Stimulated activated naive B cell treated with anti-CD40 and anti-IgM and Interleukin-4, amounts not matched to agents 10 μg/mL and 1 μg/mL and 100 μg/mL, for 72 hours (primary cell): Measurements from ENCODE around the gene RAB43.

Experiments used
- ATAC-seq, 2 donors: fragments of 150-1000 bp; cut with Tn5 transposase; replicated peaks; 2 replicates each; pipeline ENCODE4 v1.10.0; 2021; ENCODE audit warnings: moderate library complexity in 1 of 2
- DNase-seq: peaks from one replicate; pipeline ENCODE4 v3.0.0; 2021
- H3K27ac Mint-ChIP-seq: one replicate; pipeline ENCODE4 v1.8.0; 2022; ENCODE audit warnings: mild to moderate bottlenecking, mixed read lengths
- H3K27me3 Mint-ChIP-seq, 2 donors: one replicate each; pipeline ENCODE4 v1.8.0; 2022; ENCODE audit warnings: mixed read lengths in 2 of 2
- H3K36me3 Mint-ChIP-seq, 2 donors: one replicate each; pipeline ENCODE4 v1.8.0; 2022; ENCODE audit warnings: mixed read lengths in 2 of 2, mild to moderate bottlenecking in 1 of 2
- H3K4me1 Mint-ChIP-seq, 2 donors: one replicate each; pipeline ENCODE4 v1.8.0; 2022; ENCODE audit warnings: mixed read lengths in 2 of 2, mild to moderate bottlenecking in 1 of 2
- H3K4me3 Mint-ChIP-seq, 2 donors: one replicate each; pipeline ENCODE4 v1.8.0; 2022; ENCODE audit warnings: mild to moderate bottlenecking in 2 of 2, mixed read lengths in 2 of 2, moderate library complexity in 1 of 2
- H3K9me3 Mint-ChIP-seq, 2 donors: one replicate each; pipeline ENCODE4 v1.8.0; 2022; ENCODE audit warnings: mixed read lengths in 2 of 2, mild to moderate bottlenecking in 1 of 2

The RAB43 gene

DNA sequence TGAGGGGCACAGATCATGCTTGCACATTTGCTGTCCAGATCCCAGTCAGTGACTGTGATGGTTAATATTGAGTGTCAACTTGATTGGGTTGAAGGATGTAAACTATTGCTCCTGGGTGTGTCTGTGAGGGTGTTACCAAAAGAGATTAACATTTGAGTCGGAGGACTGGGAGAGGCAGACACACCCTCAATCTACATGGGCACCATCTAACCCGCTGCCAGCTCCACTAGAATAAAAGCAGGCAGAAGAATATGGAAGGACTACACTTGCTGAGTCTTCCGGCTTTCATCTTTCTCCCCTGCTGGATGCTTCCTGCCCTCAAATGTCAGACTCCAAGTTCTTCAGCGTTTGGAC lies 55.9 kb downstream of the RAB43 start:
- no peak for ATAC-seq

DNA sequence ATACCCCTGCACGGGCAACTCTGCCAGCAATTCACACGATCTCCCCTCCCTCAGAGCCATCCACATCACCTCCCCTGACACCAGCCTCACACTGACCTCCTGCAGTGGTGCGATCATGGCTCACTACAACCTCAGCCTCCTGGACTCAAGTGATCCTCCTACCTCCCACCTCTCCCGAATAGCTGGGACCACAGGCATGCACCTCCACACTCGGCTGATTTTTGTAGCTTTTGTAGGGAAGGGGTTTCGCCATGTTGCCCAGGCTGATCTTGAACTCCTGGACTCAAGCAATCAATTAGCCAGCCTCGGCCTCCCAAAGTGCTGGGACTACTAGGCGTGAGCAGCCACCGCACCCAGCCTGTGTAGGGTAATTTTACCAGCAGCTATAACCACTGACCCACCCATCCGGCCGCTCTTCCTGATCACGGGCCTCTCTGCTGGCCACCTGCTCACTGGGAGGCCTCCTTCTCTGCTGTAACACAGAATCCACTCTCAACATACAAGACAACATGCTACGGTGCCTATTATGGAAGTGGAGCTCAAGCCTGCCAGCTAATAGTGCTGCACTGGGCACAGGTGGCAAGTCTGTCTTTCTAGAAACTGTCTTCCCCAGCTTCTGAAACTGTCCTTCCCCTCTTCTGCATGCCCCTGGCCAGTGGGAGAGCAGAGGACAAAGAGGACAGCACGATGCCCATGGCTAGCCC lies 56.4 kb downstream of the RAB43 start:
- peaks cover 0 to 5% of the 10 kb centered on the region in 2 donors for H3K36me3 Mint-ChIP-seq
- peaks cover 25 to 36% of the 10 kb centered on the region in 2 donors for H3K27me3 Mint-ChIP-seq
- ATAC-seq (no peak), DNase-seq (no peak)
- H3K9me3 Mint-ChIP-seq: no peaks in the 10 kb centered on the region
- H3K4me1 Mint-ChIP-seq: peaks cover 8 to 20% of the 10 kb centered on the region in 2 donors
- no peak overlapping the region for H3K27ac Mint-ChIP-seq
- H3K4me3 Mint-ChIP-seq: no peak overlapping the region

More for the DNA sequence above, 55.9 kb downstream of the RAB43 start:
- Mint-ChIP-seq H3K4me1 (peaks cover 10 to 20% of the 10 kb centered on the region in 2 donors), H3K27me3 (peaks cover 25 to 36% of the 10 kb centered on the region in 2 donors), H3K36me3 (peaks cover 0 to 5% of the 10 kb centered on the region in 2 donors), H3K27ac (no peak overlapping the region), H3K4me3 (no peak overlapping the region), H3K9me3 (no peaks in the 10 kb centered on the region)
- DNase-seq: no peak

DNA sequence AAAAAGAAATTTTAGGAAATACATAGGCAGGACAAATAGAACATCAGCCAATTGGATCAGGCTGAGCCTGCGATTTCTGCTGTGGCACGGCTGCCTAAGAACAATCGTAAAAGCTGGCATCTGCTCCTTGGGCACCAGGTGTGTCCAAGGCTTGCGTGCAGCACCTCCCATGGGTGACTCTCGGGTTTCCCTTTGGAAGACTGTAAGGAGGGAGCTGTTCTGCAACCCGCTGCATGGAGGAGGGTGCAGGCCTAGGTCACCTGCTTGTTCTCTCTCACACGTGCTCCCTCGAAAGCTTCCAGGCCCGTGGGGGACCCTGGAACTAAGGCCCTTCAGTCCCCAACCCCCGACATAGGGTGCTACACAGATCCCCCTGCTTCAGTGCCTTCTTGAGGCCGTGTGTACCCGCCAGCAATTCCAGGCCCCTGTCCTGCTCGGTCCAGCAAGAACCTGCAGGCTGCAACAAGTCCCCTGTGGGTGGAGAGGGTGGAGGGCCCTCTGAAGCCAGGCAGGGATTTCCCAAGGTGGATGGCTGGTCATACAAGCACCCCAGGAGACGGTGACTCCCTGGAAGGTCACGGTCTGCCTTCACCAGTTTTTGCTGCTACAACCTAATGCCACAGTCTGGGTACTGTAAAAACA lies 57.6 kb downstream of the RAB43 start:
- no peak for DNase-seq
- no peaks in the 10 kb centered on the region for H3K36me3 Mint-ChIP-seq
- peaks cover 6 to 24% of the 10 kb centered on the region in 2 donors for H3K4me1 Mint-ChIP-seq
- no peaks in the 10 kb centered on the region for H3K9me3 Mint-ChIP-seq
- peaks cover 15 to 38% of the 10 kb centered on the region in 2 donors for H3K27me3 Mint-ChIP-seq
- no peak overlapping the region for H3K27ac Mint-ChIP-seq
- no peak overlapping the region for H3K4me3 Mint-ChIP-seq
- ATAC-seq: no peak

DNA sequence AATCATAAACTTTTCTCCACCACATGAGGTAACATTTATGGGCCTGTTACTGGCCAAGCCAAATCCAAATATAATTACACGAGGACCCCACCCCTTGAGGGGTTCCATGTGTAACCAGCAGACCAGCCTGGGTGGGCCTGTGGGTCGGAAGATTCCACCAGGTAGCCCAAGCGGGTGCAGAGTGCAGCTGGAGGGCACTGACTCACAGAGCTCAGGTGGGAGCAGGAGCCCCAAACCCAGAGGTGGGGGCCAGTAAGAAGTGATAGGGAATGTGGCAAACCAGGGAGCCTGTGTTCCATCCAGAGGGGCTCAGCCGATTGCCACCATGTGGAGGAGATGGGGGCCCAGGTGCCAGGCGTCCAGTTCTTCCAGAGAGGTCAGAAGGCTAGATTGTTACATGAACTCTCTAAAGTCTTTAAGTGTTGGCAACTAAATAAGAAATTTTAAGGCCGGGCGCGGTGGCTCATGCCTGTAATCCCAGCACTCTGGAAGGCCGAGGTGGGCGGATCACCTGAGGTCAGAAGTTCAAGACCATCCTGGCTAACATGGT lies 58.4 kb downstream of the RAB43 start:
- ATAC-seq (no peak), DNase-seq (no peak)
- Mint-ChIP-seq H3K27me3 (peaks cover 15 to 38% of the 10 kb centered on the region in 2 donors), H3K36me3 (no peaks in the 10 kb centered on the region), H3K4me3 (no peak overlapping the region), H3K9me3 (no peaks in the 10 kb centered on the region), H3K4me1 (peaks cover 6 to 31% of the 10 kb centered on the region in 2 donors), H3K27ac (no peak overlapping the region)

DNA sequence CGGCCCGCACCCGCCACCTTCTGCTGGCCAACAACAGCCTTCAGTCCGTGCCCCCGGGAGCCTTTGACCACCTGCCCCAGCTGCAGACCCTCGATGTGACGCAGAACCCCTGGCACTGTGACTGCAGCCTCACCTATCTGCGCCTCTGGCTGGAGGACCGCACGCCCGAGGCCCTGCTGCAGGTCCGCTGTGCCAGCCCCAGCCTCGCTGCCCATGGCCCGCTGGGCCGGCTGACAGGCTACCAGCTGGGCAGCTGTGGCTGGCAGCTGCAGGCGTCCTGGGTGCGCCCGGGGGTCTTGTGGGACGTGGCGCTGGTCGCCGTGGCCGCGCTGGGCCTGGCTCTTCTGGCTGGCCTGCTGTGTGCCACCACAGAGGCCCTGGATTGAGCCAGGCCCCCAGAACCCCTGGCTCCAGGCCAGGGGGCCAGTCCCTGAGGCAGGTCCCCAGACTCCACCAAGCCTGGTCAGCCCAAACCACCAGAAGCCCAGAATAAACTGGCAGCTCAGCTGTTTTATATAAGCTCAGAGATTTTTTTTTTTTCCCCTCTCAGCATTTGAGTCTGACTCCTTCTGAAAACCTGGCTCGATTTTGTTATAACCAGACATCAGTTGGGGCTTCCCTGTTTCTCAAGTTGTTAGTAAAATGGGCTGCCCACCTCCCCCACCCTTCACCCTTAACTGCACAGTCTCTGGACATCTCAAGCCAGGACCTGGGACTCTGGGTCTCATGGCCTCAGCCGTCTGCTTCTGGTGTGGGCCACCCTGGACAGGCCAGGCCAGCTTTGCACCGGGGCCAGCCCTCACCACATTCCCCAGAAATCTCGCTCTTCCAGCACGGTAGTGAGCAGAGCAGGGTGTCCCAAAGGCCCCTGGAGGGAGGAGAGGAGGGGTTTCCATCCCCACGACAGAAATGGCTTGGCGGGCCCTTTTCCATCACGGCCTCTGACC lies 59.4 kb downstream of the RAB43 start:
- Mint-ChIP-seq H3K27ac (no peak overlapping the region), H3K27me3 (peaks cover 21 to 37% of the 10 kb centered on the region in 2 donors), H3K4me3 (no peak overlapping the region), H3K9me3 (no peaks in the 10 kb centered on the region), H3K4me1 (peaks cover 6 to 34% of the 10 kb centered on the region in 2 donors), H3K36me3 (no peaks in the 10 kb centered on the region)
- DNase-seq: no peak
- no peak for ATAC-seq

DNA sequence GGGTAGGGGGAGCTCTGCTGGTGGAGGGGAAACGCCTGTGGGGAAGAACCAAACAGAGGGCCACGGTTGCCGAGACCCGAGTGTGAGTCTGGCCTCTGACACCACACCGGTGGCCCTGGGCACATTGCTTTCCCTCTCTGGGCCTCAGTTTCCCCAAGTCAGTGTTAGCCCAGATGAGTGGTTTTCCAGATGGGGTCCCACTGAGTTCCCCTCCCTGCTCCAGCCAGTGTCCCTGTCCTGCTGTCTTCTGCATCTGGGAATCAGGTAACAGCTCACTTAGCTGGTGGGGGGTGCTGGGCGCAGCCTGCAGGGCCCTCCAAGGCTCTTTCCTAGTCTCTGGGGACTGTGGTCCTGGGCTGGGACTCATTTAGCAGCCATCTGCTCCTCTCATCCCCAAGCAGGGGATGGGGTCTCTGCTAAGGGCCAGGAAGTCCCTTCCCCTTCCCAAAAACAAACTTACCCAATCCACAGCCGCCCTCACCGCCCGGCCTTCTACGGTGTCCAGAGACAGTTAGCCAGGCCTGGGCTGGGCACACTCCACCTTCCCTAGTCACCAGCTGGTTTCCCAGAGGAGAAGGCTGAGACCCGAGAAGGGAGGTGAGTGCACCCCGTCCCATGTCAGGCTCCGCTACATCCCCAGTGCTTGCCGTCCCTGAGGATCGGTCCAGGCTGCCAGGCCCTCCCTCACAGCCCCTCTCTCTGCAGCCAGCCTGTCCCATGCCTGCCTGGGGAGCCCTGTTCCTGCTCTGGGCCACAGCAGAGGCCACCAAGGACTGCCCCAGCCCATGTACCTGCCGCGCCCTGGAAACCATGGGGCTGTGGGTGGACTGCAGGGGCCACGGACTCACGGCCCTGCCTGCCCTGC lies 60.3 kb downstream of the RAB43 start:
- ATAC-seq: no peak
- Mint-ChIP-seq H3K36me3 (no peaks in the 10 kb centered on the region), H3K4me1 (peaks cover 6 to 34% of the 10 kb centered on the region in 2 donors), H3K9me3 (no peaks in the 10 kb centered on the region), H3K4me3 (no peak overlapping the region), H3K27me3 (peaks cover 27 to 41% of the 10 kb centered on the region in 2 donors), H3K27ac (peak overlapping the region; percentile 16)
- no peak for DNase-seq

DNA sequence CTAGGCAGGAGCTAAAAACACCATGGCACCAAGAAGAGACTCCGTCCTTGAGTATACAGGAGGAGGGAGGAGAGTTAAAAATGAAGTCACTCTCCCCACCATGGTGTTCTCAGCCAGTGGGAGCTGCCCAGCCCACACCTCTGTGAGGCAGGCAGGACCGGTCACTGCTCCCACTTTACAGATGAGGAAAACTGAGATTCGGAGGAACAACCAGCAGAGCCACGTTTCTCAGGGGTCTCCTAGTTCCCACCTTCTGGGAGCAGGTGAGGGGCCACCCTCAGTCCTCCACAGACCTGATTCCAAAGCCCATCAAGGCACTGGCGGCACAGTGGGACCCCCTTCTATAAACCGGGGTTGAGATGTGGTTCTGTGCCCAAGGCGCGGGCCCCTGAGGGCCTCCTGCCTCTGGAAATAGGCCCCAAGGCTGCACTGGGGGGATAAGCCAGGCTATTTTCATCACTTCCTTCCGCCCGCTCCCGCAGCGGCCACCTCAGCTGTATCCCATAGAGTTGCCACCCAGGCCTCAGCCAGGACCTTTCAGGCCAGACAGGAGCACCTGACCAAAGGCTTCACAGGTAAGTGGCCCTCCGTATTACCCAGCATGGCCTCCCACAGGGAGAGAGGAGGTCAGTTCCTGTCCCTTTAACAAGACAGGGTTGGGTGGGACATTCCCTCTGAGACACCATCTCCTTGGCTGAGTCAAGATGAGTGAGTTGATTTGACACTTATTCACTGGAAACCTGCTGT lies 61.2 kb downstream of the RAB43 start, which contains the start of gene GP9:
GP9 (plus strand) TSS at position 504 of the 747 bp plus-strand sequence. CDS start 961 bp downstream, outside the sequence.
- Mint-ChIP-seq H3K27ac (peak within 1 kb of the TSS; percentile 16), H3K4me1 (peaks cover 6 to 34% of the 10 kb centered on the region in 2 donors), H3K27me3 (peaks cover 27 to 41% of the 10 kb centered on the region in 2 donors), H3K9me3 (no peaks in the 10 kb centered on the region), H3K36me3 (no peaks in the 10 kb centered on the region), H3K4me3 (no peak within 1 kb of the TSS)
- ATAC-seq (peak in 1 of 2 donors; percentile 15), DNase-seq (no peak)

DNA sequence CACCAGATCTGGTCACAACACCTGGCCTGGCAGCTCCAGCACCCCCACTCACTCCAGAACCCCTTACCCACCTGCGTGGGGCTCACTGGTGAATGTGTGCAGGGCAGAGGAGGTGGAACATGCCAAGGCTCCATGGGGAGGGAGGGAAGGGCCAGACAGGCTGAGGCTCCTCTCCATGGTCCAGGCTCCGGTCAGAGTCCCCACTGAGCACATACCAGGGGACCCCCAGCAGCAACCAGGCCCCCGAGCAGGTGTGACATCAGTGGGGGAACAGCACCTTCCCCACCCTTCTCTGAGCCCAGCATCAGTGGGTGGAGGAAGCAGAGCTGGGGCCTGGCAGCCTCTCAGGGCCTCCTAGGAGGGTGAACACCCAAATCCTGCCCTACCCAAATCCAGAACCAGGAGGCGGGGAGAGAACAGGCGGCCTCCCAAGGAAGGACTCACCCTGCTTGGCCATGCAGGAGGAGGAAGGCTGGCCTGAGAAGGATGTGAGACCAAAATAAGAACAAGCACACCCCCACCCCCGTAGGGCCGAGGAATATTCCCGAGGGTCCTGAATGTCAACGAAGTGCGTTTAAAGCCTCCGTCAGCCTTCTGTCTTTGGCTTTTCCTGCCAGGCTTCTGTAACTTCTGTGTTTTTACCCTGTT lies 62.2 kb downstream of the RAB43 start:
- H3K4me1 Mint-ChIP-seq: peaks cover 6 to 34% of the 10 kb centered on the region in 2 donors

DNA sequence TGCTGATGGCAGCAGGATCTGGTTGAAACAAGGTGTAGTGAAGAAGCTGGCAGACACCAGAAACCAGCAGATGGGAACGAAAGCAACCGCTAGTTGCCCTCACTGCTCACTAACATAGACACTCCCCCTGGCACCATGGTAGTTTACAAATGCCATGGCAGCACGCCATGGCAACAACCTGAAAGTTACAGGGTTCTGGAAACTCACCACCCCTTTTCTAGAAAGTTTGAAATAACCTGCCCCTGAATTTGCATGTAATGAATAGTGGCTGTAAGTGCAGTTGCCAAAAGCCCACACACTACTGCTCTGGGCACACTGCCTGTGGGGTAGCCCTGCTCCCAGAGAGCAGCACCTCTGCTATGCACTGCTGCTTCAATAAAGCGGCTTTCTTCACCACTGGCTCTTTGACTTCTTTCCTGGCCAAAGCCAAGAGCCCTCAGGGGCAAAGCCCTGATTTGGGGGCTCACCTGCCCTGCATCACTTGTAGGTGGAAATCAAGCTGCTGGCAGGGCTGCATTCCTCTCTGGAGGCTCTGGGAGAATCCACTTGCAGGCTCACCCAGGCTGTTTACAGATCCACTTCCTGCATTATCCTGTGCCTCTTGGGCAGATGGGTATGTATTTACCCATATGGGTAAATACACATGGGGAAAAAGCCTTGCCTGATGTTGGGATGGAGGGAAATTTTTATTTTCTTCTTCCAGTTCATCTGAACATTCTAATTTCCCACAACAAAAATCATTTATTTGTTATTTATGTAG lies 63.0 kb downstream of the RAB43 start:
- Mint-ChIP-seq H3K27ac (no peak overlapping the region), H3K4me3 (no peak overlapping the region), H3K9me3 (no peaks in the 10 kb centered on the region), H3K4me1 (peaks cover 8 to 37% of the 10 kb centered on the region in 2 donors), H3K27me3 (peaks cover 27 to 41% of the 10 kb centered on the region in 2 donors), H3K36me3 (no peaks in the 10 kb centered on the region)
- ATAC-seq: peak; percentile 84 to 88
- peak; percentile 27 for DNase-seq

More for the DNA sequence above, 62.2 kb downstream of the RAB43 start:
- H3K36me3 Mint-ChIP-seq: no peaks in the 10 kb centered on the region
- ATAC-seq (no peak), DNase-seq (no peak)
- no peak overlapping the region for H3K4me3 Mint-ChIP-seq
- no peaks in the 10 kb centered on the region for H3K9me3 Mint-ChIP-seq
- H3K27ac Mint-ChIP-seq: no peak overlapping the region
- H3K27me3 Mint-ChIP-seq: peaks cover 27 to 41% of the 10 kb centered on the region in 2 donors

DNA sequence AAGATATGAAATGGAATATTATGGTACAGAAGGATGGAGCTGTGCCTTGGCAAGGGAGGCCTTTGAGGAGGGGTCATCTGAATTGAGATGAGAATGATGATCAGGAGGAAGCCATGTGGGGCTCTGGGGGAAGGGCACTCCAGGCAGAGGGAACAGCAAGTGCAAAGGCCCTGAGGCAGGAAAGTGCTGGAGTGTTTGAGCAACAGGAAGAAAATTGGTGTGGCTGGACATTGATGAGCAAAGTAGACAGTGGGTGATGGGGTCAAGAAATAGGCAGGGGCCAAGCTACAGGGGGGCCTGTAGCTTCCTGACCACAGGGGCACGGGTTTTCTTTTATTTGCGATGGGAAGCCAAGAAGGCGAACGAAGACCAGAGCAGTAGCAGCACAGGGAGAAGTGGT lies 64.4 kb downstream of the RAB43 start:
- Mint-ChIP-seq H3K4me1 (peaks cover 11 to 43% of the 10 kb centered on the region in 2 donors), H3K9me3 (no peaks in the 10 kb centered on the region), H3K36me3 (no peaks in the 10 kb centered on the region), H3K27me3 (peaks cover 22 to 35% of the 10 kb centered on the region in 2 donors), H3K27ac (no peak overlapping the region), H3K4me3 (no peak overlapping the region)
- DNase-seq (no peak), ATAC-seq (no peak)

DNA sequence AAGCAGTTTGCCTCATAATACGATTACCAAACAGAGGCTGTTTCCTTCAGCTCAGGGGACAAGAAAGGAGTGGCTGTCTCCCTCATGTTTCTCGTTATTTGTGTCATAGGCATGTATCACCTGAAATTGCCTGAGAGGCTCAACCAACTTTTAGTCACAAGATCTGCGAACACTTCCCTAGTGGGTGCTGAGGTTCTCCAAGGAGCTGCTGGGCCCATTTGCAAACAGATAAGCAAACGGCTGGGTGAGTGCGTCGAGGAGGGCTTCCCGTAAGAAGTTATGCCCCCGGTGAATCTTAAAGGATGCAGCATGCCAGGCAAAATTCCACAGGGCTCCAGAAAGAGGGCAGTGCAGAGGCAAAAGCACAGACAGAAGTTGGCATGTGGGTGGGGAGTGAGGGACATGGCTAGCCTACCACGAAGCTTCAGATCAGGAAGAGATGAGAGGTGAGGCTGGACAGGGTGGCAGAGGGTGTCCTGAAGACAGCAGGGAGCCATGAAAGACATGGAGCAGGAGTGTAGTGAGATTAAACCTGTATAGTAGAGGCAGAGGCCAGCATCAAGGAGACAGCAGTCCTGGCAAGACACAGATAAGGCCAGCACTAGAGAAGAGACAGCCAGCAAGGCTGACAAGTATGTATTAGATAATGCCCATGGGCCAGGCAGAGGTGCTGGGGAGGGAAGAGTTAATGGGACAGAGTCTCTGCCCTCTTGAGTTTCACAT lies 65.0 kb downstream of the RAB43 start:
- Mint-ChIP-seq H3K27ac (no peak overlapping the region), H3K27me3 (peaks cover 22 to 35% of the 10 kb centered on the region in 2 donors), H3K36me3 (no peaks in the 10 kb centered on the region), H3K9me3 (no peaks in the 10 kb centered on the region), H3K4me3 (no peak overlapping the region), H3K4me1 (peaks cover 11 to 43% of the 10 kb centered on the region in 2 donors)
- DNase-seq (no peak), ATAC-seq (no peak)
